Measurements from ENCODE around the gene PLOD1.
A peak's percentile ranks its signal among the peaks of the same experiment; 100 is the strongest.
"Not testable (repeated sequence)": the region's sequence is repeated elsewhere in the genome, so short reads cannot be mapped to it uniquely, and the experiment has no call there.

PLOD1 gene

GRCh38 chr1:11923827-11924113 lies 10.7 kb upstream of the PLOD1 start:
- Histone ChIP-seq H3K9me3 (no peaks in the 10 kb centered on the region), H3K36me3 (peaks cover 53% of the 10 kb centered on the region), H4K20me1 (peaks cover 73% of the 10 kb centered on the region), H3K27me3 (no peaks in the 10 kb centered on the region), H3K4me3 (peak overlapping the region; percentile 93; the same call in 1 of the 2 replicates), H3K4me2 (peak overlapping the region; percentile 99), H3K4me1 (peaks cover 58% of the 10 kb centered on the region), H3K9ac (peak overlapping the region; percentile 87; the same call in 1 of the 2 replicates), H3K27ac (no peak overlapping the region)
- no peak for TF ChIP-seq Cebpa-rat (IDR thresholded peaks at IDR 0.05)

DNA sequence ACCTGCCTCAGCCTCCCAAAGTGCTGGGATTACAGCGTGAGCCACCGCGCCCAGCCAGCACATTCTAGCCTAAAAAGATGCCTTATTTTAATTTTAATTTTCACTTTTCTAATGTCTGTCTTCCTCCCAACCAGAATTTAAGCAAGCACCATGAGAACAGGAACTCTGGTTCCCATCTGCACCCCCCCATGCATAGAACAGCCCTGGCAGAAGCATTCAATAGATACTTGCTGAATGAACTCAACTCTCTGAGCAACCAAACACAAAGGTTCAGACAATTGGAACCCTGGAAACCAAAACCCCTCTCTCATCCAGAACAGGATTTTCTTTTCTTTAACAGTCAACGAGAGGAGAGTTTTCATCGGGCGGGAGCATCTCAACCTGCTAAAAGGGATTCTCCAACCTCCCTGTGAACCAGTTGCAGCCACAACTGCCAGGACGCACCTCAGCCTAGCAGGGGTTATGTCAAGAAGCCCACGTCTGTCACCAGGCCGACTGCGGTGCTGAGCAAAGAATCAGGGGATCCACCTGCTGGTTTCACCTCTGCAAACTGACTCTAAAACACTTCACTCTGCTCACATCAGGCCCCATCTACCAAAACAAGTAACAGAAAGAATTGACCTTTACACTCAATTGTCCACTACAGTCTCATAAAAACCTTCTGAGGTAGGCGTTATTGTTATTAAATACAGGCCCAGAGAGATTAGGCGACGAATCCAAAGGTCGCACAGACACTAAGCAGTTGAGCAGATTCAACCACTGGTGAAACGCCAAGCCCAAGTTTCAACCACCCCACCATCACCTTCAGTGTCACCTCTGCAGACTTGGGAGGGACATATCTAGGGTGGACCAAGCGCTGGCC lies 10.0 kb upstream of the PLOD1 start:
- H3K4me1 ChIP-seq: peaks cover 66% of the 10 kb centered on the region

GRCh38 chr1:11925196-11925937 lies 9.2 kb upstream of the PLOD1 start:
- Histone ChIP-seq H3K4me1 (peaks cover 74% of the 10 kb centered on the region), H4K20me1 (peaks cover 57% of the 10 kb centered on the region), H3K4me3 (peak overlapping the region; percentile 93), H3K9ac (peak overlapping the region; percentile 87), H3K27ac (peak overlapping the region; percentile 88), H3K36me3 (peaks cover 37% of the 10 kb centered on the region), H3K4me2 (peak overlapping the region; percentile 99)
- not testable (repeated sequence) for H3K27me3 ChIP-seq, H3K9me3 ChIP-seq

More for the DNA sequence above, 10.0 kb upstream of the PLOD1 start:
- Histone ChIP-seq H3K36me3 (peaks cover 45% of the 10 kb centered on the region), H3K27me3 (no peaks in the 10 kb centered on the region), H3K4me3 (peak overlapping the region; percentile 93), H3K4me2 (peak overlapping the region; percentile 99), H3K9ac (peak overlapping the region; percentile 87), H3K9me3 (no peaks in the 10 kb centered on the region), H3K27ac (peak overlapping the region; percentile 88; the same call in 1 of the 2 replicates), H4K20me1 (peaks cover 66% of the 10 kb centered on the region)
- no peak for TF ChIP-seq Cebpa-rat (IDR thresholded peaks at IDR 0.05)

- Histone ChIP-seq H3K4me1 (peaks cover 76% of the 10 kb centered on the region), H3K36me3 (peaks cover 32% of the 10 kb centered on the region), H3K9ac (peak overlapping the region; percentile 87), H4K20me1 (peaks cover 52% of the 10 kb centered on the region), H3K9me3 (no peaks in the 10 kb centered on the region), H3K27me3 (no peaks in the 10 kb centered on the region), H3K4me2 (peak overlapping the region; percentile 99), H3K27ac (peak overlapping the region; percentile 88), H3K4me3 (peak overlapping the region; percentile 93)
- TF ChIP-seq Cebpa-rat (IDR thresholded peaks at IDR 0.05): no peak
These were observed 8.6 kb upstream of the PLOD1 start for GRCh38 chr1:11925938-11926292.

DNA sequence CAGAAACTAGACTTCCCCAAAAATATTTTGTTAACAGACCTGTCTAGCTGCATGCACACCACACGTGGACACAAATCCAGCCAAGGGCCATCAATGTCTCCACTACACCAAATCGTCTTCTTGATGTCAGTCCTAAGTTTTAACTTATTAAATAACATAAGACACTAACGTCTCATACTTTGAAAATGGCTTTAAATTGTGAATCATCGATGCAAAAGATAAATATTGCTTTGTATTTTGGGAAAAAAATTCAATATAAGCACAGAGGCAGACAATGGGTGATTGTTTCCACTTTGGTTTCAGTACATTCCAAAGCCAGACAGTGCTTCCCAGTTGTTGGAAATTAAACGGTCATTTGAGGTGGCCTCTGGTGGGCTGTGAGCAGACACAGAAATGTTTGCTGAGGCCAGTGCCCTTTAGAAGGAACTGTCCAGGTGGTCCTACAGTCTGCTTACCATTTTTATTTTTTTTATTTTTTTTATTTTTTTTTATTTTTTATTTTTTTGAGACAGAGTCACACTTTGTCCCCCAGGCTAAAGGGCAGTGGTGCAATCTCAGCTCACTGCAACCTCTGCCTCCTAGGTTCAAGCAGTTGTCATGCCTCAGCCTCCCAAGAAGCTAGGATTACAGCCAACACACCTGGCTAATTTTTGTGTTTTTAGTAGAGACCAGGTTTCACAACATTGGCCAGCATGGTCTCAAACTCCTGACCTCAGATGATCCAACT lies 6.5 kb upstream of the PLOD1 start:
- no peak overlapping the region for H3K27ac ChIP-seq
- H4K20me1 ChIP-seq: peaks cover 31% of the 10 kb centered on the region
- no peak overlapping the region for H3K4me3 ChIP-seq
- no peaks in the 10 kb centered on the region for H3K27me3 ChIP-seq
- H3K4me2 ChIP-seq: peak overlapping the region; percentile 5; the same call in 1 of the 2 replicates
- H3K36me3 ChIP-seq: peaks cover 11% of the 10 kb centered on the region
- no peak for TF ChIP-seq Cebpa-rat (IDR thresholded peaks at IDR 0.05)
- H3K9ac ChIP-seq: no peak overlapping the region
- peaks cover 68% of the 10 kb centered on the region for H3K4me1 ChIP-seq
- H3K9me3 ChIP-seq: no peaks in the 10 kb centered on the region

- H3K36me3 ChIP-seq: no peaks in the 10 kb centered on the region
- no peak overlapping the region for H3K9ac ChIP-seq
- peaks cover 63% of the 10 kb centered on the region for H3K4me1 ChIP-seq
- no peaks in the 10 kb centered on the region for H3K27me3 ChIP-seq
- peaks cover 13% of the 10 kb centered on the region for H4K20me1 ChIP-seq
- H3K4me2 ChIP-seq: peak overlapping the region; percentile 56
- H3K27ac ChIP-seq: peak overlapping the region; percentile 56; the same call in 1 of the 2 replicates
- H3K9me3 ChIP-seq: no peaks in the 10 kb centered on the region
- no peak for TF ChIP-seq Cebpa-rat (IDR thresholded peaks at IDR 0.05)
- no peak overlapping the region for H3K4me3 ChIP-seq
These were observed 4.7 kb upstream of the PLOD1 start for GRCh38 chr1:11929849-11930248.

DNA sequence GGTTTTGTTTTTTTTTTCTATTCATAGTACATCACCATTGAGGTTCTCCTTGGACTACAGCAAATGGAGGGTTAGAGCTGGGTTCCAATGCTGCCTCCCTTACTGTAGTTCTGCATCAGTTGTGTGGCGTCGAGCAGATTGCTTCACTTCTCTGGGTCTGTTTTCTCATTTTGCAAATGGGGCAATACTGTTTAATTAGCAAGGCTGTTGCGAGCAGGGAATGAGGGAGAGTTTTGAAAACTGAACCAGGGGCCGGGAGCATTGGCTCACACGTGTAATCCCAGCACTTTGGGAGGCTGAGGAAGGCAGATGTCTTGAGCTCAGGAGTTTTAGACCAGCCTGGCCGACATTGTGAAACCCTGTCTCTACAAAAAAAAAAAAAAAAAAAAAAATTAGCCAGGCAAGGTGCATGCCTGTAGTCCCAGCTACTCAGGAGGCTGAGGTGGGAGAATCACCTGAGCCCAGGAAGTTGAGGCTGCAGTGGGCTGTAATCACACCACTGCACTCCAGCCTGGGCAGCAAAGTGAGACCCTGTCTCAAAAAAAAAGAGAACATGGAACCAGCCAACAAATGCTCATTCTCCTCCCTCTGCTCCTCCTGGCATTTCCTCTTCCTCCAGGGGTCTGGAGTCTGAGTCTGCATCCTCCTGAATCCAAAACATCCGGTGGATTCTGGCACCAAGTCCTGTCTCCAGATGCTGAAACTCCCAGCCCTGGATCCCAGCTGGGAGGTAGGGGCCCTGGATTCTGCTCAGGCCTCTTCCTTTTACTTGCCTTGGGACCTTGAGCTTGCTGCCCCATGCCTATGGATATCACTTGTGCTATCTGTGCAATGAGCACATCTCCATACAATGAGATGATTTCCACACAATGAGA lies 3.7 kb upstream of the PLOD1 start:
- no peaks in the 10 kb centered on the region for H3K36me3 ChIP-seq
- no peak overlapping the region for H3K27ac ChIP-seq
- no peaks in the 10 kb centered on the region for H3K27me3 ChIP-seq
- H3K4me1 ChIP-seq: peaks cover 69% of the 10 kb centered on the region
- no peak overlapping the region for H3K4me3 ChIP-seq
- no peaks in the 10 kb centered on the region for H3K9me3 ChIP-seq
- peak overlapping the region; percentile 26; the same call in 1 of the 2 replicates for H3K4me2 ChIP-seq
- no peak for TF ChIP-seq Cebpa-rat (IDR thresholded peaks at IDR 0.05)
- H4K20me1 ChIP-seq: peaks cover 3% of the 10 kb centered on the region; the same call in 1 of the 2 replicates
- no peak overlapping the region for H3K9ac ChIP-seq

DNA sequence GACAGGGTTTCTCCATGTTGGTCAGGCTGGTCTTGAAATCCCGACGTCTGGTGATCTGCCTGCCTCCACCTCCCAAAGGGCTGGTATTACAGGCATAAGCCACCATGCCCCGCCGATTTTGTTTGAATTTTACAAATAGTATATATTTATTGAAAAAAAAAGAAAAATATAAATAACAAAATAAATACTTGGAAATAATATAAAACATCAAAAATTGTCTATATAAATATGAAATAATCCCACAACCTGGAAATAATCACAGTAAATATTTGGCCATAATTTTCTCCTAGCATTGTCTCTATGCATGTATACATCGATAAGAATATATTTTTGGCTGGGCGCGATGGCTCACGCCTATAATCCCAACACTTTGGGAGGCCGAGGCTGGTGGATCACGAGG lies 2.7 kb upstream of the PLOD1 start:
- no peaks in the 10 kb centered on the region for H4K20me1 ChIP-seq
- peaks cover 3% of the 10 kb centered on the region; the same call in 1 of the 2 replicates for H3K36me3 ChIP-seq
- TF ChIP-seq Cebpa-rat (IDR thresholded peaks at IDR 0.05): no peak
- H3K4me2 ChIP-seq: no peak overlapping the region
- no peaks in the 10 kb centered on the region for H3K9me3 ChIP-seq
- H3K27me3 ChIP-seq: no peaks in the 10 kb centered on the region
- peaks cover 69% of the 10 kb centered on the region for H3K4me1 ChIP-seq
- no peak overlapping the region for H3K9ac ChIP-seq
- H3K4me3 ChIP-seq: no peak overlapping the region
- no peak overlapping the region for H3K27ac ChIP-seq

- Histone ChIP-seq H3K36me3 (peaks cover 24% of the 10 kb centered on the region; the same call in 1 of the 2 replicates), H3K27ac (peak overlapping the region; percentile 62), H3K4me3 (peak overlapping the region; percentile 77), H3K4me2 (peak overlapping the region; percentile 88), H3K9me3 (no peaks in the 10 kb centered on the region), H4K20me1 (no peaks in the 10 kb centered on the region), H3K27me3 (no peaks in the 10 kb centered on the region), H3K9ac (peak overlapping the region; percentile 78), H3K4me1 (peaks cover 58% of the 10 kb centered on the region)
- no peak for TF ChIP-seq Cebpa-rat (IDR thresholded peaks at IDR 0.05)
These were observed 518 bp downstream of the PLOD1 start for GRCh38 chr1:11935057-11935412.

GRCh38 chr1:11935733-11936132 lies 1.2 kb downstream of the PLOD1 start:
- H3K4me2 ChIP-seq: peak overlapping the region; percentile 88

More at GRCh38 chr1:11935733-11936132, 1.2 kb downstream of the PLOD1 start:
- H3K9me3 ChIP-seq, H4K20me1 ChIP-seq, H3K9ac ChIP-seq, H3K27me3 ChIP-seq, H3K4me3 ChIP-seq, H3K27ac ChIP-seq: not testable (repeated sequence)
- H3K4me1 ChIP-seq: peaks cover 51% of the 10 kb centered on the region
- peaks cover 31% of the 10 kb centered on the region; the same call in 1 of the 2 replicates for H3K36me3 ChIP-seq

Data from BLaER1 (cell line).